Lower lobe of right lung (tissue), 2 donors: Measurements from ENCODE around the gene BTG2. TPM values are rescaled to one million over a fixed set of nuclear protein-coding genes. Genes with fewer than 3 reads are reported as not detected.
"Not testable (repeated sequence)": the region's sequence is repeated elsewhere in the genome, so short reads cannot be mapped to it uniquely, and the experiment has no call there.

ENCODE experiments used
- ATAC-seq, 2 donors: fragments of 200-7000 bp; cut with Tn5 transposase; one replicate each; pipeline ENCODE4 v1.9.1; 2020 to 2022; ENCODE audit warnings: mild to moderate bottlenecking in 2 of 2, moderate library complexity in 2 of 2
- DNase-seq: peaks from one replicate; pipeline ENCODE4 v3.0.0-alpha.2; 2020
- H3K27ac ChIP-seq: fragments of 200-600 bp; one replicate; pipeline ENCODE4 v1.8.0; 2022
- H3K27me3 ChIP-seq: fragments of 200-600 bp; one replicate; pipeline ENCODE4 v1.8.0; 2022; ENCODE audit warnings: low read depth
- H3K36me3 ChIP-seq: fragments of 200-600 bp; one replicate; pipeline ENCODE4 v1.8.0; 2022; ENCODE audit warnings: mild to moderate bottlenecking
- H3K4me1 ChIP-seq: fragments of 200-600 bp; one replicate; pipeline ENCODE4 v1.8.0; 2022
- H3K4me3 ChIP-seq: fragments of 200-600 bp; one replicate; pipeline ENCODE4 v1.8.0; 2022; ENCODE audit warnings: mild to moderate bottlenecking
- H3K9me3 ChIP-seq: fragments of 200-600 bp; one replicate; pipeline ENCODE4 v1.8.0; 2022
- CTCF ChIP-seq: fragments of 200-600 bp; IDR thresholded peaks from one replicate; pipeline ENCODE4 v1.8.0; 2022; ENCODE audit warnings: antibody characterized with exemption, mild to moderate bottlenecking
- intact Hi-C: fragments of 100-400 bp; cut with DNase I; formaldehyde crosslinking; loops from one replicate; pipeline ENCODE4 v1.11.0; 2022
- total RNA-seq: library from RNA; stranded (reverse); fragmentation: NEBNext Ultra II Directional; extraction: Animal tissue kit (Norgen Biotek cat#: 25700); gene quantifications from one replicate; pipeline ENCODE4 v1.2.1, GENCODE V29; 2021
- donor health status: DM: no; HTN: yes; CAD: no; lungs with severe emphysema.

BTG2 gene
- total RNA-seq, 1 donor from 2014 or later = 96.7 TPM

GRCh38 chr1:203291201-203292096 lies 13.9 kb upstream of the BTG2 start:
- H3K36me3 ChIP-seq = no peaks in the 10 kb centered on the region
- peak overlapping the region; percentile 96 for H3K27ac ChIP-seq
- intact Hi-C loops = no loop called here
- no peak overlapping the region for H3K4me3 ChIP-seq
- TF ChIP-seq CTCF = no peak
- ATAC-seq (peak; percentile 2 to 8), DNase-seq (no peak)
- no peaks in the 10 kb centered on the region for H3K27me3 ChIP-seq
- H3K9me3 ChIP-seq = no peaks in the 10 kb centered on the region
- peaks cover 52% of the 10 kb centered on the region for H3K4me1 ChIP-seq

- DNase-seq (no peak), ATAC-seq (no peak)
- intact Hi-C loops = no loop called here
- Histone ChIP-seq H3K27me3 (no peaks in the 10 kb centered on the region), H3K9me3 (no peaks in the 10 kb centered on the region), H3K4me3 (no peak overlapping the region), H3K4me1 (peaks cover 9% of the 10 kb centered on the region), H3K36me3 (no peaks in the 10 kb centered on the region), H3K27ac (no peak overlapping the region)
- no peak for TF ChIP-seq CTCF
Observed at GRCh38 chr1:203295796-203296195, 9.5 kb upstream of the BTG2 start.

GRCh38 chr1:203296460-203297073 lies 8.8 kb upstream of the BTG2 start:
- TF ChIP-seq CTCF = no peak
- no peaks in the 10 kb centered on the region for H3K36me3 ChIP-seq
- no peak for DNase-seq

GRCh38 chr1:203299169-203299568 lies 6.2 kb upstream of the BTG2 start:
- Histone ChIP-seq H3K36me3 (no peaks in the 10 kb centered on the region), H3K4me3 (no peak overlapping the region), H3K27me3 (no peaks in the 10 kb centered on the region), H3K4me1 (peaks cover 4% of the 10 kb centered on the region), H3K27ac (no peak overlapping the region), H3K9me3 (no peaks in the 10 kb centered on the region)
- DNase-seq (no peak), ATAC-seq (no peak)
- no peak for TF ChIP-seq CTCF
- intact Hi-C loops = no loop called here

More at GRCh38 chr1:203296460-203297073, 8.8 kb upstream of the BTG2 start:
- no peak overlapping the region for H3K27ac ChIP-seq
- no peak overlapping the region for H3K4me3 ChIP-seq
- H3K9me3 ChIP-seq = no peaks in the 10 kb centered on the region
- ATAC-seq = peak in 1 of 2 donors; percentile 13
- no peaks in the 10 kb centered on the region for H3K27me3 ChIP-seq
- intact Hi-C loops = no loop called here
- peaks cover 2% of the 10 kb centered on the region for H3K4me1 ChIP-seq

GRCh38 chr1:203299719-203300429 lies 5.4 kb upstream of the BTG2 start:
- H3K4me1 ChIP-seq = peaks cover 11% of the 10 kb centered on the region
- H3K9me3 ChIP-seq, H3K36me3 ChIP-seq, ATAC-seq, H3K27me3 ChIP-seq, DNase-seq, H3K27ac ChIP-seq, H3K4me3 ChIP-seq, intact Hi-C loops: not testable (repeated sequence)
